BJ (cell line): Measurements from ENCODE around the gene MAB21L4. TPM values are rescaled to one million over a fixed set of nuclear protein-coding genes. Genes with fewer than 3 reads are reported as not detected.

Source experiments
- CTCF ChIA-PET: fragments of 350-600 bp; formaldehyde crosslinking; extraction: SDS; loops from one replicate; lab custom pipeline; 2021; ENCODE audit warnings: antibody characterized with exemption, inconsistent platforms; lab: Yijun Ruan, JAX
- POLR2A ChIA-PET: fragments of 300-600 bp; sonication (Branson Sonifier 250); formaldehyde crosslinking; extraction: SDS; loops from one replicate; lab custom pipeline; 2021; ENCODE audit warnings: antibody characterized with exemption; lab: Charles Lee
- DNase-seq: peaks from one replicate; pipeline ENCODE4 v3.0.0-alpha.2; 2011; ENCODE audit warnings: low read depth
- H3K27me3 ChIP-seq: 2 replicates; pipeline ENCODE4 v1.6.0; 2011; ENCODE audit warnings: low read length; ENCODE audit not compliant: control insufficient read depth, insufficient read depth
- H3K36me3 ChIP-seq: 2 replicates; pipeline ENCODE4 v1.5.1; 2011; ENCODE audit warnings: low read length; ENCODE audit not compliant: control insufficient read depth, insufficient read depth
- H3K4me3 ChIP-seq: 2 replicates; pipeline ENCODE4 v1.5.1; 2011; ENCODE audit warnings: low read depth, mild to moderate bottlenecking, control low read depth, low read length
- polyA plus RNA-seq: library from polyadenylated mRNA; depleted of rRNA; stranded (reverse); fragments of >200 nt; gene quantifications from 2 replicates; pipeline ENCODE4 v1.2.3, GENCODE V29; 2011
- TF ChIP-seq, protein P1 (sequence below): IDR thresholded peaks from 2 replicates; pipeline ENCODE4 v1.5.1; 2011; ENCODE audit warnings: low read depth, mild to moderate bottlenecking, control low read depth, inconsistent platforms, low read length, moderate library complexity; ENCODE audit not compliant: insufficient read depth

MAB21L4 gene
- polyA plus RNA-seq, 1 experiment = not detected

DNA sequence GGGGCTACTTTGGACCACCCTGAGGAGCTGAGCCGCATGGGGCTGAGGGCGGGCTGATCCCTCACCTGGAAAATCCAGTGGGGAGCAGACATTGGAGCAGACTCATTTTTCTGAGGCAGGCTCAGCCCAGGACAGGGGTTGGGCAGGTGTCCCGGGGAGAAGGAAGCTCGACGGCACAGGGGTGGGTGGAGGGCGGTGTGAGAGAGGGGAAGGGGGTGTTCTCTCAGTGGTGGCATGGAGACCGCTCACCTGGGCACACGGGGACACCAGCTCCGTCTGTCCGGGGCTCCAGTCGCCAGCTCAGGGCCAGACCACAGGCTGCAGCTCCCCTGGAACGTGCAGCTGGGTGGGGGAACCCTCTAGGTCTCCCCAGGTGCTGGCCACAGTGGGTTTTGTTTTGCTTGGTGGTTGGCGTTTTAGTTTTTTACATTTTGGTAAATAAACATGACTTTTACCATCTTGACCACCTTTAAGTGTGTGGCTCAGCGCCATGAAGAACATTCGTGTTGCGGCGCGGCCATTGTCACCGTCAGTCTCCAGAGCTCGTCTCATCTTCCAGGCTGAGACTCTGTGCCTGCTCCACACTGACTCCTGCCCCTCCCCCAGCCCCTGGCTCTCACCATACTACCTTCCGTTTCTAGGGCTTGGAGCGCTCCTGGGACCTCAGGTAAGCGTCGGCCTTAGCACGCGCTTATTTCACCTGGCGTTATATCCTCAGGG, 4.3 kb upstream of the MAB21L4 start:
- no peak for DNase-seq
- TF ChIP-seq, protein P1, sequence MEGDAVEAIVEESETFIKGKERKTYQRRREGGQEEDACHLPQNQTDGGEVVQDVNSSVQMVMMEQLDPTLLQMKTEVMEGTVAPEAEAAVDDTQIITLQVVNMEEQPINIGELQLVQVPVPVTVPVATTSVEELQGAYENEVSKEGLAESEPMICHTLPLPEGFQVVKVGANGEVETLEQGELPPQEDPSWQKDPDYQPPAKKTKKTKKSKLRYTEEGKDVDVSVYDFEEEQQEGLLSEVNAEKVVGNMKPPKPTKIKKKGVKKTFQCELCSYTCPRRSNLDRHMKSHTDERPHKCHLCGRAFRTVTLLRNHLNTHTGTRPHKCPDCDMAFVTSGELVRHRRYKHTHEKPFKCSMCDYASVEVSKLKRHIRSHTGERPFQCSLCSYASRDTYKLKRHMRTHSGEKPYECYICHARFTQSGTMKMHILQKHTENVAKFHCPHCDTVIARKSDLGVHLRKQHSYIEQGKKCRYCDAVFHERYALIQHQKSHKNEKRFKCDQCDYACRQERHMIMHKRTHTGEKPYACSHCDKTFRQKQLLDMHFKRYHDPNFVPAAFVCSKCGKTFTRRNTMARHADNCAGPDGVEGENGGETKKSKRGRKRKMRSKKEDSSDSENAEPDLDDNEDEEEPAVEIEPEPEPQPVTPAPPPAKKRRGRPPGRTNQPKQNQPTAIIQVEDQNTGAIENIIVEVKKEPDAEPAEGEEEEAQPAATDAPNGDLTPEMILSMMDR = no peak
- Histone ChIP-seq H3K27me3 (peaks cover 2% of the 10 kb centered on the region; the same call in 1 of the 2 replicates), H3K36me3 (no peaks in the 10 kb centered on the region), H3K4me3 (no peak overlapping the region)
- CTCF ChIA-PET = interaction anchor here (1.2 to 2.8 kb wide), 2 partner anchors 13 to 14 kb away, joined by 6 to 18 read pairs; no protein-coding TSS in a partner anchor
- POLR2A ChIA-PET = no interaction called here

DNA sequence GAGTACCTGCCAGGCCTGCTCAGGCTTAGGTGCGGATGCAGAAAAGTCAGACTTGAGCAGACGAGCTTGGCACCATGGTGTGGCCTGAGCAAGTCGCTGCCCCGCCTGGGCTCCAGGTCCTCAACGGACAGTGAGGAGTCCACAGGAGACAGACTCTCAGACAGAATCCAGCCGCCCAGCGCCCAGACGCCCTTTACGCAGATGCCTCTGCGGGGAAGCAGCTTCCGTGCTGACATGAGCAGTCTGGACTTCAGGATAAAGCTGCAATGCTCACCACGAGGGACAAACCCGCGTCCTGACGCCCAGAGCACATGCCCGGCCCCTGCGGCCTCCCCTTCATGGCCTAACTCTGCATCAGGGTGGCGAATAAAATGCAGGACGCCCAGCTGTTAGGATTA, 3.5 kb upstream of the MAB21L4 start:
- Histone ChIP-seq H3K4me3 (no peak overlapping the region), H3K27me3 (peaks cover 2% of the 10 kb centered on the region; the same call in 1 of the 2 replicates), H3K36me3 (no peaks in the 10 kb centered on the region)
- TF ChIP-seq, protein P1 = no peak
- CTCF ChIA-PET = interaction anchor here (0.7 to 2.8 kb wide), 4 partner anchors 10 to 15 kb away, joined by 3 to 18 read pairs (median 4); no protein-coding TSS in a partner anchor
- POLR2A ChIA-PET = no interaction called here
- no peak for DNase-seq

DNA sequence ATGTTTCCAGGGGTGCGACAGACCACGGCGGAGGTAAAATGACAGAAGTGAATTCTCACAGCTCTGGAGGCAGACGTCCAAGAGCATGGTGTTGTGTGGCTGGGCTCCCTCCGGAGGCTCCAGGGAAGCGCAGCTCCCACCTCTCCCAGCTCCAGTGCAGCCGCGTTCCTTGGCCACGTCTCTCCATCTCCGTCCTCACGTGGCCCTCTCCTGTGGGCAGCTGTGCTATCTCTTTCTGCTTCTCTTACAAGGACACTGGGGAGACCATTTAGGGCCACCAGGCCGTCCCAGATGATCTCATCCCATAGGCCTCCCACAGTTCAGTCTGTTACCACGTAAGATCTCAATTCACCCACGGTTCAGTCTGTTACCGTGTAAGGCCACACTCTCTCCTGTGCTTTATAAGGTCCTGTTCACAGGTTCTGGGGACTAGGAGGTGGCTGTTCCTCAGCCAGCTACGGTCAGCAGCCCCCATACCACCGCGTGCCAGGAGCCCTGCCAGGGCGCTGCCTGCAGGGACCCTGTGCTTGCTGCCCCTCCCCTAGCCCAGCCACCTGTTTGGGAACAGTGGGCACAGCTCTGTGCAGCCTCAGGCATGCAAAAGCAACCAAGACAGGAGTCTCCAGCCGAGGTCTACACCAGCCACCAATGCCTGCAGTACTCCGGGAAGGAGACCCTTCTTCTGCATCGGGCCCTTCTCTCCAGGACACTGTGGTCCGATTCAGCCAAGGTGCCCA, 2.9 kb upstream of the MAB21L4 start:
- DNase-seq = no peak
- CTCF ChIA-PET = interaction anchor here (0.7 to 2.8 kb wide), 4 partner anchors 10 to 16 kb away, joined by 3 to 18 read pairs (median 6); no protein-coding TSS in a partner anchor
- H3K27me3 ChIP-seq = peaks cover 2% of the 10 kb centered on the region; the same call in 1 of the 2 replicates
- H3K4me3 ChIP-seq = no peak overlapping the region
- POLR2A ChIA-PET = no interaction called here
- TF ChIP-seq, protein P1 = no peak
- H3K36me3 ChIP-seq = no peaks in the 10 kb centered on the region

DNA sequence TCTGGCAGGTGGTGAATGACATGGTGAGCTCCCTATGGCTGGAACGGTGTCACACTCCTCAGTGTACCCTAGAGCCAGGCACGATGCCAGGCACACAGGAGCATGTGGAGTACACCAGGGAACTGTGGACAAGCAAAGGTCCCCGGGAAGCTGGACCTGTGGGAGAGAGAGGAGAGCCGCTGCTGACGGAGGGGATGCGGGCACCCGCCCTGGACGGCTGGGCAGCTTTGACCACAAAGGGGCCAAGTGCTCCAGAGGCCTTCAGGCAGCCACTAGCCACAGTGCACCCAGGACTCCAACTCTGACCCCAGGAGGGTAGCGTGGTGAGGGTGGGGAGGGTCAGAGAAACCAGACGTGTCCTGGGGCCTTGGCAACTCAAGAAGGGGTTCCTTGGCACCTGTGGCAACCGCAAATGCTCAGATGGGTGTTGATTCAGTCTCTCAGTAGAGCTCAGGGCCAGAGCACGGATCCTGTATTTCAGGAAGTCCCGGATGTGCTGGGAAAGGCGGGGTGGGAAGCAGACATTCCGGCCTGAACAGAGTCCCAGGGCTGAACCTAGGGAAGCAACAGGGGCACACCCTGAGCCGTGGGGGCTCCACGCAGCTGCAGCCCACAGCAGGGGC, 2.3 kb upstream of the MAB21L4 start:
- TF ChIP-seq, protein P1 = no peak
- CTCF ChIA-PET = interaction anchor here (1.4 to 2.8 kb wide), 3 partner anchors 11 to 17 kb away, joined by 3 to 18 read pairs (median 8); no protein-coding TSS in a partner anchor
- H3K36me3 ChIP-seq = no peaks in the 10 kb centered on the region
- H3K4me3 ChIP-seq = no peak overlapping the region
- DNase-seq = no peak
- POLR2A ChIA-PET = no interaction called here
- peaks cover 2% of the 10 kb centered on the region; the same call in 1 of the 2 replicates for H3K27me3 ChIP-seq
